ENCODE measurements around the gene FLRT2. TPM values are rescaled to one million over a fixed set of nuclear protein-coding genes. Genes with fewer than 3 reads are reported as not detected.

FLRT2 gene
- total RNA-seq, 1 donor from 2014 or later = 3.4 TPM

GRCh38 chr14:85549697-85550096 lies 19.8 kb downstream of the FLRT2 start:
- intact Hi-C loops (cut with DNase I) = no loop called here
- DNase-seq (ENCODE audit: missing footprints) (no peak), ATAC-seq (no peak)

- intact Hi-C loops (cut with DNase I) = no loop called here
- DNase-seq (ENCODE audit: missing footprints) (no peak), ATAC-seq (no peak)
Measured at GRCh38 chr14:85554106-85554505, 24.2 kb downstream of the FLRT2 start.

GRCh38 chr14:85556267-85556666 lies 26.3 kb downstream of the FLRT2 start:
- DNase-seq (ENCODE audit: missing footprints) (no peak), ATAC-seq (no peak)
- intact Hi-C loops (cut with DNase I) = no loop called here

- DNase-seq (ENCODE audit: missing footprints) (no peak), ATAC-seq (no peak)
- intact Hi-C loops (cut with DNase I) = no loop called here
Measured at GRCh38 chr14:85558505-85558904, 28.6 kb downstream of the FLRT2 start.

GRCh38 chr14:85562630-85563029 lies 32.7 kb downstream of the FLRT2 start:
- intact Hi-C loops (cut with DNase I) = no loop called here
- no peak for DNase-seq (ENCODE audit: missing footprints)
- no peak for ATAC-seq

- intact Hi-C loops (cut with DNase I) = no loop called here
- ATAC-seq (no peak), DNase-seq (ENCODE audit: missing footprints) (no peak)
Measured at GRCh38 chr14:85564841-85565527, 35.0 kb downstream of the FLRT2 start.

- no peak for ATAC-seq
- no peak for DNase-seq (ENCODE audit: missing footprints)
- intact Hi-C loops (cut with DNase I) = no loop called here
Measured at GRCh38 chr14:85565862-85566296, 35.9 kb downstream of the FLRT2 start.

- ATAC-seq (no peak), DNase-seq (ENCODE audit: missing footprints) (no peak)
- intact Hi-C loops (cut with DNase I) = no loop called here
Measured at GRCh38 chr14:85566603-85567002, 36.7 kb downstream of the FLRT2 start.

GRCh38 chr14:85572011-85572410 lies 42.1 kb downstream of the FLRT2 start:
- DNase-seq (ENCODE audit: missing footprints) (no peak), ATAC-seq (no peak)
- intact Hi-C loops (cut with DNase I) = no loop called here

- DNase-seq (ENCODE audit: missing footprints) = no peak
- ATAC-seq = no peak
- intact Hi-C loops (cut with DNase I) = no loop called here
Measured at GRCh38 chr14:85572845-85573244, 42.9 kb downstream of the FLRT2 start.

- DNase-seq (ENCODE audit: missing footprints) (no peak), ATAC-seq (no peak)
- intact Hi-C loops (cut with DNase I) = no loop called here
Measured at GRCh38 chr14:85573406-85573805, 43.5 kb downstream of the FLRT2 start.

GRCh38 chr14:85574853-85575616 lies 45.1 kb downstream of the FLRT2 start:
- DNase-seq (ENCODE audit: missing footprints) (no peak), ATAC-seq (no peak)
- intact Hi-C loops (cut with DNase I) = no loop called here

- intact Hi-C loops (cut with DNase I) = no loop called here
- no peak for ATAC-seq
- DNase-seq (ENCODE audit: missing footprints) = no peak
Measured at GRCh38 chr14:85575617-85575898, 45.6 kb downstream of the FLRT2 start.

GRCh38 chr14:85576218-85576617 lies 46.3 kb downstream of the FLRT2 start:
- ATAC-seq (no peak), DNase-seq (ENCODE audit: missing footprints) (no peak)
- intact Hi-C loops (cut with DNase I) = no loop called here

- DNase-seq (ENCODE audit: missing footprints) (no peak), ATAC-seq (no peak)
- intact Hi-C loops (cut with DNase I) = no loop called here
Measured at GRCh38 chr14:85576848-85577542, 47.1 kb downstream of the FLRT2 start.

- ATAC-seq = no peak
- intact Hi-C loops (cut with DNase I) = no loop called here
- DNase-seq (ENCODE audit: missing footprints) = no peak
Measured at GRCh38 chr14:85577543-85578114, 47.7 kb downstream of the FLRT2 start.

GRCh38 chr14:85578357-85578756 lies 48.4 kb downstream of the FLRT2 start:
- ATAC-seq = no peak
- intact Hi-C loops (cut with DNase I) = no loop called here
- no peak for DNase-seq (ENCODE audit: missing footprints)

GRCh38 chr14:85578930-85579329 lies 49.0 kb downstream of the FLRT2 start:
- no peak for ATAC-seq
- intact Hi-C loops (cut with DNase I) = no loop called here
- DNase-seq (ENCODE audit: missing footprints) = no peak

- intact Hi-C loops (cut with DNase I) = no loop called here
- DNase-seq (ENCODE audit: missing footprints) = no peak
- no peak for ATAC-seq
Measured at GRCh38 chr14:85579942-85580341, 50.0 kb downstream of the FLRT2 start.
